GM19467 (cell line): ENCODE data around the gene TXNDC15.
A peak's percentile ranks its signal among the peaks of the same experiment; 100 is the strongest.
"Not testable (repeated sequence)": the region's sequence is repeated elsewhere in the genome, so short reads cannot be mapped to it uniquely, and the experiment has no call there.

Experiments used
- ATAC-seq: cut with Tn5 transposase; IDR thresholded peaks from one replicate; pipeline ENCODE4 v1.9.1; 2021; ENCODE audit warnings: mild to moderate bottlenecking, moderate library complexity; ENCODE audit not compliant: unreplicated experiment

TXNDC15 gene, protein sequence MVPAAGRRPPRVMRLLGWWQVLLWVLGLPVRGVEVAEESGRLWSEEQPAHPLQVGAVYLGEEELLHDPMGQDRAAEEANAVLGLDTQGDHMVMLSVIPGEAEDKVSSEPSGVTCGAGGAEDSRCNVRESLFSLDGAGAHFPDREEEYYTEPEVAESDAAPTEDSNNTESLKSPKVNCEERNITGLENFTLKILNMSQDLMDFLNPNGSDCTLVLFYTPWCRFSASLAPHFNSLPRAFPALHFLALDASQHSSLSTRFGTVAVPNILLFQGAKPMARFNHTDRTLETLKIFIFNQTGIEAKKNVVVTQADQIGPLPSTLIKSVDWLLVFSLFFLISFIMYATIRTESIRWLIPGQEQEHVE

DNA sequence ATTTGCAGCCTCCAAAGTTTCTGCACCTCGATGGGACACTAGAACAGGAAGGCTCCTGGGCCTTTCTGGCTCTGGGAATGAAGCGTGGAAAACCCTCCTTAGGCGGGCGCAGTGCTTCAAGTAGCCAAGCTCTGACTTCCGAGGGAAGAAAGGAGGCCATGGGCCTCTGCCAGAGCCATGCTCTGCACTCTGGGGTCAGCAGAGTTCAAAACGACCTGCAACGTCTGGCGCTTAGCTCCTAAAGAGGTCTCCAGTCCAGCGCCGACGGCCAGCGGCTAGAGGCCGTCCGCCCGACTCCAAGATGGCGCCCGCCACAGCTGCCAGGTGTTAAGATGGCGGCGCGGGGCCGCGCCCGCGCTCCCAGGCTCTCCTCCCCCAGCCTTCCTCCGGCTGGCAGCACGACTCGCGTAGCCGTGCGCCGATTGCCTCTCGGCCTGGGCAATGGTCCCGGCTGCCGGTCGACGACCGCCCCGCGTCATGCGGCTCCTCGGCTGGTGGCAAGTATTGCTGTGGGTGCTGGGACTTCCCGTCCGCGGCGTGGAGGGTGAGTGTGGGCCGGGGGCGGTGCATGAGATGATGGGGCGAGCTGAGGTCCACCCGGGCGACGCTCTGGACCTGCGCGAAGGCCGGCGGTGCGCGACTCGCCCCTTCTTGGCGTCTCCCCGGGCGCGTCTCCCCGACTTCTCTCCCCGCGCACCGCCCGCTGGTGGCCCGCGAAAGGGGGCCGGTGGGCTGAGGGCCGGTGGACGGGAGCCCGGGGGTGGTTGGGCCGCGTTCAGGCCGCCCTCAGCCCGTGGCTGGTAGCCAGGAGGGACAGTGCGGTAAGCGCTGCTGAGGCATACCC is at the start of gene TXNDC15:
Gene TXNDC15, plus strand, starts transcription at position 385 of the 844 bp plus-strand sequence. Its CDS starts 57 bp downstream, at position 442.
- peak; percentile 78 for ATAC-seq

DNA sequence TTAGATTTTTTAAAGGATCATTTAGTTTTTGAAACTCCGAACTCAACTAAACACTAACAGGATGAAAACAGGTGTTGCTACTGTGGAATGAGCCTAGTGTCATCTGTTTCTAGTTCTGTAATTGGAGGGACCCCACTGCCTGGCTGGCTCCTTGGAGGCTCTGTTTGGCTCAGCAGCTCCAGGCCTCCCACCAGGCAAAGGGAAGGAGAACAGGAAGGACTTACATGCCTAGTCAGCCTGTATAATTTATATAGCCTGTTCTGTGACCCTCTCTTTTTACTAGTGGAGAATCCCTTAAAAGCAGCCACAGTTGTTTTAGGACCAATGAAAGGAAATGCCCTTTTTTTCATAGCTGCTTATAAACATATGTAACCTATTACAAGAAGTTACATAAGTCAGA is 49.5 kb upstream of the TXNDC15 start:
- no peak for ATAC-seq

DNA sequence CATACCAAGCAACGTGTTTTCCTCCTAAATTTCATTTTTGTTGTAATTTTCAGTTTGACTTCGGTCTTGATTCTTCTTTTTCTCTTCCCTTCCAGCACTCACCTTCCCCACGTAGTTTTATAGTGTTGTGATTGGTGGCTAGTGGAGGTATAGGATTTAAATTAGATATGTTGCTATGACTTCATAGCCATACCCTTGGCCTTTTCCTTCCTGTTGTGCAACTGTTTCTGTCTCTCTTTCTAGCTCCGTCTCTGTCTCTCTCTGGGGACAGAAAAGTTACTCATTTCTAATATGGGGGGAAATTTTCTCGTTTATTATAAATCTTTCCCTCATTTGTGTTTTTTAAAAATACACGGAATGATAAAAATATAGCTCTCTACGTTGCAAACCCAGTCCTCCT is 49.0 kb upstream of the TXNDC15 start:
- ATAC-seq, result no peak

DNA sequence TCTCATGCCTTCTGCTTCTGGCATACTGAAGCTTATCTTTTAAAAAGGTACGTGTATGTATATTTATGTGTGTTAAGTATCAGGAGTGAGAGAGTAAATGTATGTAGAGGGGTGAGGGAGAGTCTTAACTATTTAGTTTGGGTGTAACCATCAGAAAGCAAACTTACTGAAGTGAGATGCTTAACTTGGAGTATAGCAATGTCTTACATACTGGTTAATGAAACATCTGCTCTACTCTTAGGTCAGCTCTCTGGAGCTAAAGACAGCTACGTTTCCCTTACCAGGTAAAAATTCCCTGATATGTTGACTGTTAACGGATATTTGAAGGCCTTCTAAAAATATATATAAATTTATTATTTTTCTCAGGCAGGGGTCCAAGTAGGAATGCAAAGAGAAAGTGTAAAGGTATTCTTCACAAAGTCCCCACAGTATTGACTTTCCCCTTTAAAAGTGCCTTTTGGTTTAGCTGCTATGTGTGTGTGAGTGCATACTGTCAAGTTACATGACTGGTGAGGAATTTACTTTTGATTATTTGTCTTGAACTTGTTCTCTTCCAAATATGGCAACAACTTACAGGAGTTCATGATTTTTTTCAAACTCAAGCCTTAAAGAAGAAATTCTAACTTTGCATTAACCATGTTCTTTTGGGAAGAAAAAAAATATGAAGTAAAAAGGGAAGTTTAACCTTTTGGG is 40.7 kb upstream of the TXNDC15 start:
- ATAC-seq, result no peak

DNA sequence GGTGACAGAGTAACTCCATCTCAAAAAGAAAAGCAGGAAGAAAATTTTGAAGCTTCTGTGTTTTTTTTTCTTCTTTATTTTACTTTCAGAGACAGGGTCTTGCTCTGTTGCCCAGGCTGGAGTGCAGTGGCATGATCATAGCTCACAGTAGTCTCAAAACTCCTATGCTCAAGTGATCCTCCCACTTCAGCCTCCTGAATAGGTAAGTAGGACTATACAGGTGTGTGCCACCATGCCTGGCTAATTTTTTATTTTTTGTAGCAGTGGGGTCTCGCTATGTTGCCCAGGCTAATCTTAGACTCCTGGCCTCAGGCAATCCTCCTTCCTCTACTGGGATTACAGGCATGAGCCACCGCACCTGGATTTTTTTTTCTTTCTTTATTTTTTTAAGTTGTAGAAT is 38.5 kb upstream of the TXNDC15 start:
- ATAC-seq, result no peak

DNA sequence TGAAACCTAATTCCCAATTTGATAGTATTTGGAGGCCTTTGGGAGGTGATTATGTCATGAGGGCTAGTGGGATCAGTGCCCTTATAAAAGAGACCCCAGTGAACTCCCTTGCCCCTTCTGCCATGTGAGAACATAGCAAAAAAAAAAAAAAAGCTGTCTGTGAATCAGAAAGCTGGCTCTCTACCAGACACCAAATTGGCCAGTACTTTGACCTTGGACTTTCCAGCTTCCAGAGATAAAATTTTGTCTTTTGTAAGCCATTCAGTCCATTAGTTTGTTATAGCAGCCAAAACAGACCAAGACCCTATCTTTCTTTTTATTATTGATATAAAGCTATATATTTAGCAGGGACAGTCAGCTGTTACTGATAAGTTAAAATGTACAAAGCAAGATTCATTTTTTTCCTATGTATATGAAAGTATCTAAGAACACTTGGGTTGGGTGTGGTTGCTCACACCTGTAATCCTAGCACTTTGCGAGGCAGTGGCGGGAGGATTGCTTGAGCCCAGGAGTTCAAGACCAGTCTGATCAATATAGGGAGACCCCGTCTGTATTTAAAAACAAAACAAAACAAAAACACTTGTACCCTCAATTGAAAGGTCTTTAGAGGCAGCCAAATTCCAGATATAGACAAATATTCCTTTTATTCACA is 36.5 kb upstream of the TXNDC15 start:
- no peak for ATAC-seq

DNA sequence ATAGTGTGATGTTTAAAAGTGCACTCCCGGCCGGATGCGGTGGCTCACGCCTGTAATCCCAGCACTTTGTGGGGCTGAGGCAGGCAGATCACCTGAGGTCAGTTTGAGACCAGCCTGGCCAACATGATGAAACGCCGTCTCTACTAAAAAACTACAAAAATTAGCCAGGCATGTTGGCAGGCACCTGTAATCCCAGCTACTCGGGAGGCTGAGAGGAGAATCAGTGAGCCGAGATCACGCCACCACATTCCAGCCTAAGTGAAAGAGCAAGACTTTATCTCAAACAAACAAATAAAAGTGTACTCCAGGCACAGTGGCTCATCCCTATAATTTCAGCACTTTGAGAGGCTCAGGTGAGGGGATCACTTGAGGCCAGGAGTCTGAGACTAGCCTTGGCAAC is 35.8 kb upstream of the TXNDC15 start:
- ATAC-seq, result not testable (repeated sequence)

DNA sequence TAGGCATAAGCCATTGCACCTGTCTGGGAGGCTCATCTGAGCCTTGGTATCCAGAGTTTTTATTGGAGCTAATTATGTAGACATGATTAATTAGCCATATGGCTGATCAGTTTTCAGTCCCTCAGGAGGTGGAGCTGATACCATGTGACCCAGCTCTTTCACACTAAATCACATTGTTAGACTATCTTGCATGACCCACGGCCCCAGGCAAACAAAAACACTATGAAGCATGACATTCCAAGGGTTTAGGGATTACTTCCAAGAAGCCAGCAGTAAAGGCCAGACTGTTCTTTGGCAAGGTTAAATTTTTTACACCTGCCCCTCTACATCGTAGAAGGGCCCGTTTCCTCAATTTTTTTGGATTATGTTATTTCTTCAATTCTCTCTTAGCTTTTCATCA is 33.4 kb upstream of the TXNDC15 start:
- no peak for ATAC-seq

DNA sequence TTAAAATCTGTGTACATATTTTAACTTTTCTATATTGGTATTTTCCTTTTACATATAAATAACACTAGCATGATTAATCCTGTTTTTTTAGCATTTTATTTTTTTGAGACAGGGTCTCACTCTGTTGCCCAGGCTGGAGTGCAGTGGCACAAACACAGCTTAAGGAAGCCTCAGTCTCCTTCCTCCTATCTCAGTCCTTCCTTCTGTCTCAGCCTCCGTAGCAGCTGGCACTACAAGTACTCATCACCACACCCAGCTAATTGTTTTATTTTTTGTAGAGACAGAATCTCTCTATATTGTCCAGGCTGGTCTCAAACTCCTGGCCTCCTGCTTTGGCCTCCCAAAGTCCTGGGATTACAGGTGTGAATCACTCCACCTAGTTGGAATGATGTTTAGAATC is 29.9 kb upstream of the TXNDC15 start:
- no peak for ATAC-seq

DNA sequence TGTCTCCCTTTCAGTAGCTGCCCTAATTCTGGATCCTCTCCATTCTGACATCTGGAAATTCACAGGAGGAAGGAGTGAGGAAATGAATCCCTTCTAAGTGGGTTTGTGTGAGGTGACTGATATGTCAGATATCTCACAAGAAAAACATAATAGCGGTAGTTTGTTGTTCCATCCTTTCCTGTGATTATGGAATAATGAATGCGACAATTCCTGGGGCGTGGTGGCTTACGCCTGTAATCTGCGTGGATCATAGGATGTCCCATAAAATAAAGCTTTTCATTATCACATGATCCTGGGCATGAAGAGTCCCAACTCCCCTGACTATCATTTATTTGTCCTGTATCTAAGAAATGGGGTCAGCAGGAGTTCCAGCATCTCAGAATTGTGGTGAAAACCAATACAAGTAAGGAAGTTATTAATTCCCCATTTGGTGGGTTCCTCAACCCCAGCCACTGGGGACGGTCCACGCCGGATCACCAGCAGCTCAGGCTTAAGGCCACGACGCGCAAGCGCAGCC is 28.8 kb upstream of the TXNDC15 start:
- no peak for ATAC-seq

DNA sequence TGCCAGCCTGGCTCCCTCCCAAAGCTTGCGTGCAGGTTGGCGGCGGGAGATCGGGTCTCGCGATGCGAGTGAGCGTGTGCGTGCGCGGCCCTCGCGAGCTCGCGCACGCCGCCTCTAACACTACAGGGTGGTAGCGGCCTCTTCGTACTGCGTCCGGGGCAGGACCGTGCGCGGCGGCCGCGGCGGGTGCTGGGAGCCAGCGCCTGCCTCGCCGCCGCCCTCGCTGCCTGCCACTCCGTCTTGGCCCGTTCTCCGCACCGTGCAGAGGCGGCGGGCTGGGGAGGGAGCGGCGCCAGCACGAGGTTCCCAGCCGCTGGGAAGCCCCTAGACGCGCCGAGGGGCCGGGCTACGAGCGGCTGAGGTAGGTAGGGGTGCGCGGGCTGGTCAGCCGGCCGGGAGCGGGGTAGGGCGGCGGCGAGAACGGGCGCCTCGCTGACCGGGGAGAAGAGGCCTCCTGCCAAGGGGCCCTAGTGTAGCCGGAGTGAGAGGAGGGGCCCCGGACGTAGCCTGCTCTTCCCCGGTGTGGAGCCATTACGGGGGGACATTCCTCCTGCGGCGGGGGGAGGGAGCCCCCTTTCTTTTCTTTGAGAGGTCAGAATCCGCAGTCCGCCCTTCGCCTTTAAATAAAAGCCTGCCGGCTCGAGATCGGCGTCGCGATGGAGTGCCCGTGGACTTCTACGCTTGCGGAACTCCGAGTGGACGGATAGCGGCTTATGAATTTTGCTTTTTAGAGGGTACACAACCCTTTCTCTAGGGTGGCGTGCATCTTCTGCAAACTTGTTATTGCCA is 28.1 kb upstream of the TXNDC15 start, which contains the start of gene C5orf24:
Gene C5orf24, plus strand, starts transcription at position 117 of the 789 bp plus-strand sequence. CDS start 8,933 bp downstream, outside the sequence.
- peak; percentile 95 for ATAC-seq

DNA sequence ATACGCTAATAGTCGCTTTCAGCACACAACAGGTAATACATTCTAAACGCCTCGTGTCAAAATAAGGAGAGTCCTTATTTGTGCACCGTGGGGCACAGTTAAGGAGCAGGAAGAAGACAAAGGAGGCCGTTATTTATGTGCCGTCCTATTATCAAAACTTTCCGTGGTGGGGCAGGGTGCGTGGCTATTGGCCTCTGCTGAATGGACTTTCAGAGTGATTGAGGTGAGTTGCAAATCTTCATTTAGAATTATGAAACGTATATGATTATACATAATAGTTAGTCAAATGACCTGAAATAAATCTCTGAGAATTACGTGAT is 27.6 kb upstream of the TXNDC15 start:
- no peak for ATAC-seq

DNA sequence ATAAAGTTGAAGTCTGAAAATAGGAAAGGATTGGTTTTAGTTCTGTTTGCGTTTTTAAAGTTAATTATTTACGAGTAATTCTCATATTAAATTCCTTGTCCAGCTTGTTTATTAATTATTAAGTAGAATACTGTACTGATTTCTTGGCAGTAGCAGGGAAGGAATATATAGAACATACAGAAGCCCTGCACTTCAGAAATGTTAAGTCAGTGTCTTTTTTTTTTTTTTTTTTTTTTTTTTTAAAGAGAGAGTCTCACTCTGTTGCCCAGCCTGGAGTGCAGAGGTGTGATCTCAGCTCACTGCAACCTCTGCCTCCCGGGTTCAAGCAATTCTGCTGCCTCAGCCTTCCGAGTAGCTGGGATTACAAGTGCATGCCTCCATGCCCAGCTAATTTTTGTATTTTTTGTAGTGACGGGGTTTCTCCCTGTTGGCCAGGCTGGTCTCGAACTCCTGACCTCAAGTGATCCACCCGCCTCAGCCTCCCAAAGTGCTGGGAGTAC is 24.7 kb upstream of the TXNDC15 start:
- not testable (repeated sequence) for ATAC-seq

DNA sequence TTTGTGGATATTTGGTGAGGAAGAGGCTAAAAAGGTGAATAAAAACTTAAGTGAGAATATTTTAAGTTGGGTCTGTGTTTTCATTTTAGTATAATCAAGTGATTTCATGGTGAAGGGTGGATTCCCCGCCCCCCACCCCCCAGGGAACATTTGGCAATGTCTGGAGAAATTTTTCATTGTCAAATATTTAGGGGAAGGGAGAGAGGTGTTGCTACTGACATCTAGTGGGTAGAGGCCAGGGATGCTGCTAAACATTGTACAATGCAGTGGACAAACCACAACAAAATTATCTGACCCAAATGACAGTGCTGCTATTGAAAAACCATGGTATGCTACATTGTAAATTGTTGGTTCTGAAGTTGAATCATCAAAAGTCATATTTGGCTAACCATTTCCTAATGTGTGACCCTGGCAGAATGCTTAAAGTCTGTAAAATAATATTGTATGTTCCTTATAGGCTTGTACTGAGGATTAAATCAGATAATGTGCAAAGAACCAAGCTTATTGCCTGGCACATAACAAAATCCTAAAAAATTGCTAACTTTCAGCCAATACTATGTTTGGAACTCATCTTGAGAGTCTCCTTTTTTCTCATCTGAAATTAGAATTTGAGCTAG is 22.8 kb upstream of the TXNDC15 start:
- no peak for ATAC-seq

DNA sequence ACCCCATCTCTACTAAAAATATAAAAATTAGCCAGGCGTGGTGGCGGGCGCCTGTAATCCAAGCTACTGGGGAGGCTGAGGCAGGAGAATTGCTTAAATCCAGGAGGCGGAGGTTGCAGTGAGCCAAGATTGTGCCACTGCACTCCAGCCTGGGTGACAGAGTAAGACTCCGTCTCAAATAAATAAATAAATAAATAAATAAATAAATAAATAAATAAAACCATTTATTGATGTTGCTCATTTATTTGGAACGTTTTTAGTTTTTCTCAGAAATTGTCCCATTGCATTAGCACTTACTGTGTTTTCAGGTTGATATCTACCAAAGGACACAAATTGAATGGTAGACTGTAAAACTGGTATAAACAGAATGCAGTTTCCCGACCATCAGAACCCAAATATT is 17.7 kb upstream of the TXNDC15 start:
- not testable (repeated sequence) for ATAC-seq

DNA sequence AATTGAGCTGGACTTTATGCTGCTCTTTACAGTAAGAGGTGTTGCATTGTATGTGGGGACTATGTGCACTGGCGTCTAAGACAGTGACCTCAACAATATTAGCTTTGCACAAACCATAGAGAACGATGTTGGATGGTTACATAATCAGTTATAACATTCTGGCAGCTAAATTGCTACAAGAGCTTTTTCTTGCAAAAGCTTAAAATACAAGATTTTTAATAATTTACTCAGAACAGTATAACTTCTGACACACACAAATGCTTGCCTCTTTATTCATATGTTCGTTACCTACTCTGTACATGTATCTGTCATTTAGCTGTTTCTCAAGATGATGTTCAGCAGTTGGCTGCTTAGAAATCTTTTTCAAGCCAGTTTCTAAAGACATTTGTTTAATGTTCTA is 16.8 kb upstream of the TXNDC15 start:
- no peak for ATAC-seq

DNA sequence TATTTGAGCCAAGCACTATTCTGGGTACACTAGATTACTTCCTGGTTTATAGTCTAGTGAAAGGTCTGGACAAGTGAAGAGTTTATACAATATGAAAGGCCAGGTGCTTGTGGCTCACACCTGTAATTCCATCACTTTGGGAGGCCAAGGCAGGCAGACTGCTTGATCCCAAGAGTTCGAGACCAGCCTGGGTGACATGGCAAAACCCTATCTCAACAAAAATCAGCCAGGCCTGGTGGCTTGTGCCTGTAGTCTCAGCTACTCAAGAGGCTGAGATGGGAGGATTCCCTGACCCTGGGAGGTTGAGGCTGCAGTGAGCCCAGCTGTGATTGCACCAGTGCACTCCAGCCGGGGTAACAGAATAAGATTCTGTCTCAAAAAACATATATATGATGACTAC is 9.5 kb upstream of the TXNDC15 start:
- no peak for ATAC-seq

DNA sequence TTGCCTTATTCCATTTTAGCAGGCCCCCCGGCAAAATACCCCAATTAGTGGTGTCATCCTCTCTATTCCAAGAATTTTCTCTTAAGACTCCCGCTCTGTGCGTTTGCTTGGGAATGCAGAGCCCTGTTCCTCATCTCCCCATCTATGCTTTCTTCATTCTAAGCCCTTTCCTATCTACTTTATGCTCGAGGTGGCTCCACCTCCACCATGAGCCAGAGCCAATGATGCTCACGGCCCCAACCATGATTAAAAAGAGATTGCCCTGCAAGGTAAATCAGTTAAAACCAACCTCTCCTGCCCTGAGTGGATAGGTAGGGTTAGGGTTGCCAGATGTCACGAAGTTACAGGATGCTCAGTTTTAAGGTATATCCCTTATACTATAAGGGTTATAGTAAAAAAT is 677 bp upstream of the TXNDC15 start:
- ATAC-seq, result no peak
